Measurements from ENCODE around the gene NR6A1.

The NR6A1 gene

GRCh38 chr9:124724415-124725067 is 46.6 kb downstream of the NR6A1 start:
- no peak for DNase-seq (ENCODE audit: low spot score)
- no peak overlapping the region for H3K4me3 ChIP-seq
- H3K27ac ChIP-seq, result no peak overlapping the region
- no peak for TF ChIP-seq CTCF (IDR thresholded peaks at IDR 0.05)

GRCh38 chr9:124723352-124723751 is 47.8 kb downstream of the NR6A1 start:
- no peak overlapping the region for H3K27ac ChIP-seq
- no peak for TF ChIP-seq CTCF (IDR thresholded peaks at IDR 0.05)
- no peak overlapping the region for H3K4me3 ChIP-seq
- DNase-seq (ENCODE audit: low spot score), result no peak

- no peak overlapping the region for H3K4me3 ChIP-seq
- DNase-seq (ENCODE audit: low spot score), result no peak
- no peak for TF ChIP-seq CTCF (IDR thresholded peaks at IDR 0.05)
- H3K27ac ChIP-seq, result no peak overlapping the region
These were observed 49.8 kb downstream of the NR6A1 start for GRCh38 chr9:124721109-124721906.

- no peak overlapping the region for H3K27ac ChIP-seq
- no peak for DNase-seq (ENCODE audit: low spot score)
- H3K4me3 ChIP-seq, result no peak overlapping the region
- no peak for TF ChIP-seq CTCF (IDR thresholded peaks at IDR 0.05)
These were observed 50.5 kb downstream of the NR6A1 start for GRCh38 chr9:124720429-124721108.

GRCh38 chr9:124718928-124719327 is 52.2 kb downstream of the NR6A1 start:
- no peak for DNase-seq (ENCODE audit: low spot score)

GRCh38 chr9:124717597-124717996 is 53.5 kb downstream of the NR6A1 start:
- no peak overlapping the region for H3K4me3 ChIP-seq
- TF ChIP-seq CTCF (IDR thresholded peaks at IDR 0.05), result no peak
- H3K27ac ChIP-seq, result no peak overlapping the region
- no peak for DNase-seq (ENCODE audit: low spot score)

More at GRCh38 chr9:124718928-124719327, 52.2 kb downstream of the NR6A1 start:
- no peak overlapping the region for H3K27ac ChIP-seq
- no peak overlapping the region for H3K4me3 ChIP-seq
- TF ChIP-seq CTCF (IDR thresholded peaks at IDR 0.05), result no peak

Measured in coronary artery (tissue), 2 donors.